Progenitor cell of endocrine pancreas (in vitro differentiated cells): ENCODE results near the gene MAP3K14. TPM values are rescaled to one million over a fixed set of nuclear protein-coding genes. Genes with fewer than 3 reads are reported as not detected.

Experiments used
- DNase-seq: peaks from one replicate; pipeline ENCODE4 v3.0.0; 2021; ENCODE audit warnings: low spot score; ENCODE audit not compliant: unreplicated experiment
- H3K27ac Mint-ChIP-seq: 2 replicates; pipeline ENCODE4 v1.8.0; 2021; ENCODE audit warnings: mild to moderate bottlenecking, moderate library complexity, mixed read lengths
- H3K27me3 Mint-ChIP-seq: 2 replicates; pipeline ENCODE4 v1.8.0; 2021; ENCODE audit warnings: mixed read lengths
- H3K36me3 Mint-ChIP-seq: 2 replicates; pipeline ENCODE4 v1.8.0; 2022; ENCODE audit warnings: mixed read lengths; ENCODE audit not compliant: insufficient read depth
- H3K4me1 Mint-ChIP-seq: 2 replicates; pipeline ENCODE4 v1.8.0; 2021; ENCODE audit warnings: low read depth, mixed read lengths
- H3K4me3 Mint-ChIP-seq: 2 replicates; pipeline ENCODE4 v1.8.0; 2021; ENCODE audit warnings: low read depth, mild to moderate bottlenecking, moderate library complexity, mixed read lengths
- H3K9me3 Mint-ChIP-seq: 2 replicates; pipeline ENCODE4 v1.8.0; 2021; ENCODE audit warnings: low read depth, mixed read lengths
- total RNA-seq: library from RNA; stranded (reverse); gene quantifications from 2 replicates; pipeline ENCODE4 v1.2.1, GENCODE V29; 2021
- TF ChIP-seq, protein P1 (sequence below): fragments of 200-600 bp; sonication (generic); IDR thresholded peaks from one replicate; pipeline ENCODE4 v1.5.0; 2021; ENCODE audit warnings: antibody characterized with exemption, mild to moderate bottlenecking; ENCODE audit not compliant: unreplicated experiment

Gene MAP3K14
- total RNA-seq, 1 donor from 2014 or later, result 7.8 TPM

DNA sequence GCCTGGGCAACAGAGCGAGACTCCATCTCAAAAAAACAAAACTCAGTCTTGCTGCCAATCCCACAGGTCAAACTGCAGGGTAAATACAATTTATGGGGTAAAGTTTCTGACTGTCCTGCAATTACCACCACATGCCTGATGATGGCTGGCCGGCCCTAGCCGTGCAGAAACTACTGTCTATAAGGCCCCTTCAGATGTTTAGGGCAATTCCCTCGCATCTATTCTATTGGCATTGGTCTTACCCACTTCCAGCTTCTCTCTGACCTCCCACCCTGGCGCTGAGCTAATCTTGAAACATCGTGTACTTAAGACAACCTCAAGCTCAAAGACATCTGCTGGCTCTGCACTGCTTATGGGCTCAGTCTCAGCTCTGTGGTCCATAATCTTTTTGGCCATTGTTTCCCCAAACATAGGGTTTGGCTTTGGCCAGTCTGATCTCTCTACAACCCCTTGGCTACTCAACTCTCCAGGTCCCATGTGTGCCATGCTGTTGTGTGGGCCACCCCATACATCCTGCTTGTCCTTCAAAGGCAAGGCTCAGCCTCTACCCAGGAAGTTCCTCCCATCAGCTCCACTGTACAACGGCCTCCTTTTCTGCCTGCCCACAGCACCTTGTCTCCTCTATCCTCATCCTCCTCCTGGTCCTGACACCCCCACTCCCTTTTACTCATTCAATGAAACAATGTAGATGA, 16.6 kb downstream of the MAP3K14 start:
- TF ChIP-seq, protein P1, sequence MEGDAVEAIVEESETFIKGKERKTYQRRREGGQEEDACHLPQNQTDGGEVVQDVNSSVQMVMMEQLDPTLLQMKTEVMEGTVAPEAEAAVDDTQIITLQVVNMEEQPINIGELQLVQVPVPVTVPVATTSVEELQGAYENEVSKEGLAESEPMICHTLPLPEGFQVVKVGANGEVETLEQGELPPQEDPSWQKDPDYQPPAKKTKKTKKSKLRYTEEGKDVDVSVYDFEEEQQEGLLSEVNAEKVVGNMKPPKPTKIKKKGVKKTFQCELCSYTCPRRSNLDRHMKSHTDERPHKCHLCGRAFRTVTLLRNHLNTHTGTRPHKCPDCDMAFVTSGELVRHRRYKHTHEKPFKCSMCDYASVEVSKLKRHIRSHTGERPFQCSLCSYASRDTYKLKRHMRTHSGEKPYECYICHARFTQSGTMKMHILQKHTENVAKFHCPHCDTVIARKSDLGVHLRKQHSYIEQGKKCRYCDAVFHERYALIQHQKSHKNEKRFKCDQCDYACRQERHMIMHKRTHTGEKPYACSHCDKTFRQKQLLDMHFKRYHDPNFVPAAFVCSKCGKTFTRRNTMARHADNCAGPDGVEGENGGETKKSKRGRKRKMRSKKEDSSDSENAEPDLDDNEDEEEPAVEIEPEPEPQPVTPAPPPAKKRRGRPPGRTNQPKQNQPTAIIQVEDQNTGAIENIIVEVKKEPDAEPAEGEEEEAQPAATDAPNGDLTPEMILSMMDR, result no peak
- peaks cover 4% of the 10 kb centered on the region for H3K4me1 Mint-ChIP-seq
- H3K27ac Mint-ChIP-seq, result peak overlapping the region; percentile 25
- no peaks in the 10 kb centered on the region for H3K9me3 Mint-ChIP-seq
- H3K4me3 Mint-ChIP-seq, result no peak overlapping the region
- peaks cover 1% of the 10 kb centered on the region for H3K36me3 Mint-ChIP-seq
- no peaks in the 10 kb centered on the region for H3K27me3 Mint-ChIP-seq
- DNase-seq, result no peak

DNA sequence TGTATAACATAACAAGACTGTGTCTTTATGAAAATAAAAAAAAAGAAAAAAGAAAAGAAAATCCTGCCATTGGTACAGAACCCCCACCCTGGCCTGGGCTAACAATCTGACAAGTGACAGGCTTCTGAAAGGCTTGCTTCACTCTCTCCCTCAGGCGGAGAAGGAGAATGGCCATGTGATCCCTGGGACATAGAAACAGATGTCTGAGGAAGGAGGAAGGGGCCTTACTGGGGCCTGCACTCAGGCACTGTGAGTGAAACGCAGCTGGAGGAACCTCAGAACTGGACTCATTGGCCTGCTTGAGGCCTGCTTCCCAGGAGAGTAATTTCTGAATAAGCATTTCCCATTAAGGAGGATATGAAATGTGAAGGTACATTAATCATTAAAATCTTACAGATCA, 17.5 kb downstream of the MAP3K14 start:
- Mint-ChIP-seq H3K4me3 (no peak overlapping the region), H3K27me3 (no peaks in the 10 kb centered on the region), H3K27ac (peak overlapping the region; percentile 61), H3K4me1 (peaks cover 4% of the 10 kb centered on the region), H3K36me3 (peaks cover 1% of the 10 kb centered on the region), H3K9me3 (no peaks in the 10 kb centered on the region)
- no peak for DNase-seq
- TF ChIP-seq, protein P1, result no peak

DNA sequence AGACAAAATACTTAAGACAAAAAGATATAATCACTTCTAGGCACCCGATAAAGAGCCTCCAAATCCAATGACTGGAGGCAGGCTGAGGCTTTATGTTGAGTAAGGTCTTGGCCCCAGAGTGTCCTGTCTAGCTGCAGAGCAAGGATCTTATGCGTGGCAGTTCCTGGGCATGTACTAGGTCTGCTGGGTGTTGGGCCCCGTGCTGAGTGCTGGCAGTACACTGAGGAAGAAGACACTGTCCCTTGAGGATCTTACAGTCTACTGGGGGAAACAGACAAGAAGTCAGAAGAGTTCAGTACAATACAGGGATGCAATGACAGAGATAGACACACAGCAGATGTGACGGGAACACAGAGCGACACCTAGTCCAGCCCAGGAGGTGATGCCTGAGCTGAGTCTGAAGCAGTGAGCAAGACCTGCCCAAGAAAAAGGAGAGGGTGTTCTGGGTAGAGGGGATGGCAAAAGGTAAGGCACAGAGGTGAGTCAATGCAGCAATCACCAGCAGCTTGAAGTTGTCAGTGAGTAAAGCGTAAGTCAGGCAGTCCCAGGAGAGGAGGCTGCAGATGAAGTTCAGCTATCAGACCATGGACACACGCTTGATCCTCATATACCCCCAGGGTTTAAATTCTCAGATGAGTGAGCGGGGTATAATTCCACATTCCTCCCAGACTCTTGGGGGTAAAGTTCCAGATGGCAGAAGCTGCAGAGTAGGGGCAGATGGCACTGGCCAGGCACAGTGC, 18.1 kb downstream of the MAP3K14 start:
- TF ChIP-seq, protein P1, result no peak
- no peak for DNase-seq
- H3K27ac Mint-ChIP-seq, result peak overlapping the region; percentile 34
- H3K4me1 Mint-ChIP-seq, result peaks cover 6% of the 10 kb centered on the region
- no peaks in the 10 kb centered on the region for H3K27me3 Mint-ChIP-seq
- H3K9me3 Mint-ChIP-seq, result no peaks in the 10 kb centered on the region
- no peak overlapping the region for H3K4me3 Mint-ChIP-seq
- H3K36me3 Mint-ChIP-seq, result peaks cover 1% of the 10 kb centered on the region

DNA sequence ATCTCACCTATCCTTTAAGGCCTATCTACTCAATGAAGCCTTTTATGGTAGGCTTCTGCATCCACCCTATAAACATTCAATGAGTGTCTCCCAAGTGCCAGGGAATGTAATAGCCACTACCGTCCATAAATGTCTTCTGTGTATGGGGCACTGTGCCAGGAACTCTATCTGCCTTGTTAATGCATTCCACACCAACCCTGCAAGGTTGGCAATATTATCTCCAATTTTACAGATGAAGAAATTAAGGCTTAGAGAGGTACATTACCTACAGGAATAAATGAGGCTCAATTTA, 20.0 kb downstream of the MAP3K14 start:
- peaks cover 8% of the 10 kb centered on the region for H3K4me1 Mint-ChIP-seq
- no peak overlapping the region for H3K4me3 Mint-ChIP-seq
- no peaks in the 10 kb centered on the region for H3K9me3 Mint-ChIP-seq
- H3K27me3 Mint-ChIP-seq, result no peaks in the 10 kb centered on the region
- TF ChIP-seq, protein P1, result no peak
- no peak for DNase-seq
- no peak overlapping the region for H3K27ac Mint-ChIP-seq
- peaks cover 1% of the 10 kb centered on the region for H3K36me3 Mint-ChIP-seq

DNA sequence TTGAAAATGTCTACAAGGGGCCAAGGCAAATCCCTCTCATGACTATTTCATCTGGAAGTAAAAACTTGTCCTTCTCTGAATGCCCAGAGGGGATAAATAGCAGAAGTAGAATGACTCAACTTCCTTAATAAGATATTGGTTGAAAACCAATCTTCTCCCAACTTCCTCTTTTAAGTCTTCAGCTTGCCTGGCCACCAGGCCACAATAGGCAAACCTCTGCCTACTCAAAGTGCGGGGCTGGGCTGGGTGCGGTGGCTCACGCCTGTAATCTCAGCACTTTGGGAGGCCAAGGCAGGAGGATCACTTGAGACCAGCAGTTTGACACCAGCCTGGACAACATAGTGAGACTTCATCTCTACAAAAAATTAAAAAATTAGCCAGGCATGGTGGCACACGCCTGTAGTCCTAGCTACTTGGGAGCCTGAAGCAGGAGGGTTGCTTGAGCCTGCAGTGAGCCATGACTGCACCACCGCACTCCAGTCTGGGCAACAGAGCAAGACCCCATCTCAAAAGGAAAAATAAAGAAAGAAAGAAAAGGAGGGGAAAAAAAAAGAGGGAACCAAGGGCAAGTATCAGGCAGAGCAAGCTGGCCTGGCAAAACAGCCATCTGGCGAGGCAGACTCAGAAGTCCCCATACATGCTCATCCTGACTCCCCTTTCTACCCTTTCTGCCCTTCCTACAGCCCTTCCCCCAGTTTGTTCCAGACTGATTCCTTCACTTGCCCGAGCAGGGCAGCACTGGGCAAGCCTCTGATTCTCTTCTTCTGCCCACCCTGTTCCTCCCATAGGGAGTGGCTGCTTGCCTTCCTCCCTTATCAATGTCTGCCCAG, 20.6 kb downstream of the MAP3K14 start:
- no peaks in the 10 kb centered on the region for H3K9me3 Mint-ChIP-seq
- peaks cover 1% of the 10 kb centered on the region for H3K36me3 Mint-ChIP-seq
- no peak overlapping the region for H3K27ac Mint-ChIP-seq
- TF ChIP-seq, protein P1, result no peak
- H3K4me3 Mint-ChIP-seq, result no peak overlapping the region
- peaks cover 8% of the 10 kb centered on the region for H3K4me1 Mint-ChIP-seq
- no peak for DNase-seq
- no peaks in the 10 kb centered on the region for H3K27me3 Mint-ChIP-seq
